OCI-LY3 (cell line): ENCODE measurements around the gene OVOL3.

Experiments used
- H2AFZ ChIP-seq: fragments of 200-600, 300-600 bp; shearing (Covaris generic); 2 replicates; pipeline ENCODE4 v1.6.0; 2014; ENCODE audit warnings: antibody characterized with exemption, low read depth, low read length
- H3K27ac ChIP-seq: fragments of 200-600, 300-600 bp; sonication (generic); 2 replicates; pipeline ENCODE4 v1.5.1; 2014; ENCODE audit warnings: mild to moderate bottlenecking, low read length, moderate library complexity, mixed read lengths
- H3K27me3 ChIP-seq: fragments of 200-600, 300-600 bp; sonication (generic); 2 replicates; pipeline ENCODE4 v1.6.1; 2014; ENCODE audit warnings: low read depth, low read length, mixed read lengths
- H3K36me3 ChIP-seq: fragments of 200-600, 300-600 bp; sonication (generic); replicated peaks from 2 replicates; pipeline ENCODE3; 2014; ENCODE audit warnings: low read depth, low read length, mixed read lengths
- H3K4me1 ChIP-seq: fragments of 300-600, 200-600 bp; sonication (generic); 2 replicates; pipeline ENCODE4 v1.6.1; 2014; ENCODE audit warnings: low read length, mixed read lengths
- H3K4me2 ChIP-seq: fragments of 200-600, 300-600 bp; sonication (generic); 2 replicates; pipeline ENCODE4 v1.6.1; 2014; ENCODE audit warnings: low read length, mixed read lengths
- H3K4me3 ChIP-seq: fragments of 300-600, 200-600 bp; sonication (generic); 2 replicates; pipeline ENCODE4 v1.5.1; 2014; ENCODE audit warnings: antibody characterized with exemption, mild to moderate bottlenecking, low read length, moderate library complexity
- H3K79me2 ChIP-seq: fragments of 300-600, 200-600 bp; shearing (Covaris generic); 2 replicates; pipeline ENCODE4 v1.6.1; 2014; ENCODE audit warnings: mild to moderate bottlenecking, low read length, mixed read lengths
- H3K9ac ChIP-seq: fragments of 300-600, 200-600 bp; shearing (Covaris generic); 2 replicates; pipeline ENCODE4 v1.6.0; 2014; ENCODE audit warnings: mild to moderate bottlenecking, low read length, moderate library complexity
- H3K9me3 ChIP-seq: fragments of 200-600, 300-600 bp; shearing (Covaris generic); 2 replicates; pipeline ENCODE4 v1.6.1; 2014; ENCODE audit warnings: low read length, mixed read lengths; ENCODE audit not compliant: insufficient read depth
- H4K20me1 ChIP-seq: fragments of 200-600, 300-600 bp; sonication (generic); 2 replicates; pipeline ENCODE4 v1.6.1; 2016; ENCODE audit warnings: low read length, mixed read lengths; ENCODE audit not compliant: insufficient read depth
- CTCF ChIP-seq: fragments of 200-600, 300-600 bp; sonication (generic); IDR thresholded peaks from 2 replicates; pipeline ENCODE4 v1.5.1; 2014; ENCODE audit warnings: antibody characterized with exemption, low read length, low read depth
- EZH2phosphoT487 ChIP-seq: fragments of 200-600 bp; shearing (Covaris generic); IDR thresholded peaks from 2 replicates; pipeline ENCODE4 v1.6.1; 2018; ENCODE audit warnings: antibody characterized with exemption, mixed run types, low read depth

OVOL3 gene

GRCh38 chr19:36072081-36072480 is 38.9 kb upstream of the OVOL3 start:
- Histone ChIP-seq H4K20me1 (no peaks in the 10 kb centered on the region), H2AFZ (no peak overlapping the region), H3K9ac (no peak overlapping the region), H3K9me3 (no peaks in the 10 kb centered on the region), H3K79me2 (no peaks in the 10 kb centered on the region), H3K4me1 (no peaks in the 10 kb centered on the region), H3K4me2 (no peak overlapping the region), H3K4me3 (no peak overlapping the region), H3K27me3 (no peaks in the 10 kb centered on the region), H3K36me3 (peaks cover 33% of the 10 kb centered on the region), H3K27ac (no peak overlapping the region)
- TF ChIP-seq CTCF: no peak
- no peak for TF ChIP-seq EZH2phosphoT487

- no peak overlapping the region for H2AFZ ChIP-seq
- H4K20me1 ChIP-seq: no peaks in the 10 kb centered on the region
- H3K27ac ChIP-seq: no peak overlapping the region
- H3K4me1 ChIP-seq: no peaks in the 10 kb centered on the region
- H3K79me2 ChIP-seq: no peaks in the 10 kb centered on the region
- H3K27me3 ChIP-seq: no peaks in the 10 kb centered on the region
- H3K9ac ChIP-seq: no peak overlapping the region
- H3K9me3 ChIP-seq: no peaks in the 10 kb centered on the region
- H3K4me2 ChIP-seq: no peak overlapping the region
- H3K36me3 ChIP-seq: peaks cover 23% of the 10 kb centered on the region
- TF ChIP-seq EZH2phosphoT487: no peak
- TF ChIP-seq CTCF: no peak
- no peak overlapping the region for H3K4me3 ChIP-seq
These were observed 37.6 kb upstream of the OVOL3 start for GRCh38 chr19:36073121-36073876.

DNA sequence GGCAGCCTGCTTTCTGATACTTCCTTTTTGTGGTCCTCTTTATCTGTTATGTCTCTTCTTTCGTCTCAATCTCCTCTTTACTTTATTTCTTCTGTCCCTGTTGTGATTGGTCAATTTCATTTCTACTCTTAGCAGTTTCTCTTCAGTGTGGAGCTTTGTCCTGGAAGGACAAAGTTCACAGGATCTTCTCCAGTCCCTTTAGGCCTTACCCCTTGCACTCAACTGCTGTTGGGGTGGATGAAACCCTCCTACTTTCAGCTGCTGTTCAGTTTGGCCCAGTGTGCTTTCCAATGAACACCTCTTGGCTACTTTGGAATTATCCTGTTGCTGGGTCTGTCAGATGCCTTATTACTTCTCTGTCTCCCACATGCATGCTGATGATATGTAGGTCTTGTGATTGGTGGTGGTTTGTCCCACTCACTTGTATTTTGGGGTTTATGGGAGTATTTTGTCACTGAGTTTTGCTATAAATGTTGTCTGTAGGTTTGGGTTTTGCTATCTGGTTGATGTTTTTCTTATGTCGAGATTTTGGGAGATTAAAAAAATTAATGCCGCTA is 31.5 kb upstream of the OVOL3 start:
- Histone ChIP-seq H3K27me3 (no peaks in the 10 kb centered on the region), H3K9ac (no peak overlapping the region), H3K79me2 (no peaks in the 10 kb centered on the region), H2AFZ (no peak overlapping the region), H3K9me3 (no peaks in the 10 kb centered on the region), H3K36me3 (peaks cover 39% of the 10 kb centered on the region), H3K27ac (no peak overlapping the region), H3K4me1 (no peaks in the 10 kb centered on the region), H4K20me1 (no peaks in the 10 kb centered on the region), H3K4me3 (no peak overlapping the region), H3K4me2 (no peak overlapping the region)
- TF ChIP-seq CTCF: no peak
- no peak for TF ChIP-seq EZH2phosphoT487

DNA sequence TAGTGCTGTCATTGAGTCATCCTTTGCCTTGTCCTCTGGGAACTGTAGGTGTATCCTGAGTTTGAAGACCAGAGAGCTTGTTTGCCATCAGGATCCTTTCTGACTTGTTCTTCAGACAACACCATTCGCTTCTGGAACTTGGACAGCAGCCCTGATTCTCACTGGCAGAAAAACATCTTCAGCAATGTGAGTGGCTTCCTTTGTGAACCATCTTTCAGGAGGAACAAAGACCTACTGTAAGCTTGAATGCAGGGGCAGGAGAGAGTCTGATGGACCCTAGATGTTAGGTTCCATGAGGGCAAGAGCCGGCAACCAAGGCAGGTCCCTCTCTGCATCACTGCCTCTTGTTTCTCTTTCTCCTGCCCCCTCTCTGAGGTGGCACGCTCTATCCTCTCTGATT is 29.6 kb upstream of the OVOL3 start:
- no peak for TF ChIP-seq EZH2phosphoT487
- TF ChIP-seq CTCF: no peak
- H3K36me3 ChIP-seq: peaks cover 44% of the 10 kb centered on the region

More for the DNA sequence above, 29.6 kb upstream of the OVOL3 start:
- Histone ChIP-seq H3K27ac (no peak overlapping the region), H4K20me1 (no peaks in the 10 kb centered on the region), H3K9me3 (no peaks in the 10 kb centered on the region), H3K4me1 (no peaks in the 10 kb centered on the region), H2AFZ (no peak overlapping the region), H3K4me3 (no peak overlapping the region), H3K79me2 (no peaks in the 10 kb centered on the region), H3K27me3 (no peaks in the 10 kb centered on the region), H3K4me2 (no peak overlapping the region), H3K9ac (no peak overlapping the region)
